ENCODE measurements around the gene FPR3.

DNA sequence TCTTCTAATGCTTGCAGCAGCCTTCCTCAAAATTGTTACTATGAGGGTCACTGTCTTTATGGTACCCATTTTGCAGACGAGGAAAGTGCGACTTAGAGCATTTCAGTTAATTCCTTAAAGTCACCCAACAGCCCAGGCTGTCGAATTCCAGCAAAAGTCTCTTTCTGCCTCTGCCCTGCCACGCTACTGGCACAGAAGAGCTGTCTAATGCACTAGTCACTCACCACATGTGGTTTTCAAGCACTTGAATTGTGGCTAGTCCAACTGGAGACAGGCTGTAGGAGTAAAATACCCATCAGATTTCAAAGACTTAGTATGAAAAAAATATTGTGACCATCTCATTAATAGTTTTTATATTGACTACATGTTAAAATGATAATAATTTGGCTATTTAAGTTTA lies 45.0 kb upstream of the FPR3 start:
- TF ChIP-seq, protein P1, sequence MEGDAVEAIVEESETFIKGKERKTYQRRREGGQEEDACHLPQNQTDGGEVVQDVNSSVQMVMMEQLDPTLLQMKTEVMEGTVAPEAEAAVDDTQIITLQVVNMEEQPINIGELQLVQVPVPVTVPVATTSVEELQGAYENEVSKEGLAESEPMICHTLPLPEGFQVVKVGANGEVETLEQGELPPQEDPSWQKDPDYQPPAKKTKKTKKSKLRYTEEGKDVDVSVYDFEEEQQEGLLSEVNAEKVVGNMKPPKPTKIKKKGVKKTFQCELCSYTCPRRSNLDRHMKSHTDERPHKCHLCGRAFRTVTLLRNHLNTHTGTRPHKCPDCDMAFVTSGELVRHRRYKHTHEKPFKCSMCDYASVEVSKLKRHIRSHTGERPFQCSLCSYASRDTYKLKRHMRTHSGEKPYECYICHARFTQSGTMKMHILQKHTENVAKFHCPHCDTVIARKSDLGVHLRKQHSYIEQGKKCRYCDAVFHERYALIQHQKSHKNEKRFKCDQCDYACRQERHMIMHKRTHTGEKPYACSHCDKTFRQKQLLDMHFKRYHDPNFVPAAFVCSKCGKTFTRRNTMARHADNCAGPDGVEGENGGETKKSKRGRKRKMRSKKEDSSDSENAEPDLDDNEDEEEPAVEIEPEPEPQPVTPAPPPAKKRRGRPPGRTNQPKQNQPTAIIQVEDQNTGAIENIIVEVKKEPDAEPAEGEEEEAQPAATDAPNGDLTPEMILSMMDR (IDR thresholded peaks at IDR 0.05; ENCODE audit: insufficient read depth, low read depth, low read length) = no peak
- TF ChIP-seq EZH2 (IDR thresholded peaks at IDR 0.05; ENCODE audit: insufficient read depth, low read length) = no peak

Measured in astrocyte (in vitro differentiated cells and primary cell).